Measurements from ENCODE around the gene TIMM13. TPM values are rescaled to one million over a fixed set of nuclear protein-coding genes. Genes with fewer than 3 reads are reported as not detected.

TIMM13 gene
- total and polyA plus RNA-seq, 2 donors (not counting 3 experiments of a cell fraction or from before 2014, with no cell fraction given): 154 to 160 TPM

GRCh38 chr19:2436384-2436783 is 9.0 kb upstream of the TIMM13 start:
- Histone ChIP-seq H3K36me3 (ENCODE audit: control insufficient read depth in 2 of 2, extremely low read depth in 1 of 2, insufficient read depth in 2 of 2, low read length in 2 of 2) (peaks cover 7 to 29% of the 10 kb centered on the region in 2 experiments), H3K79me2 (ENCODE audit: control insufficient read depth, insufficient read depth, low read length) (peaks cover 21% of the 10 kb centered on the region), H2AFZ (ENCODE audit: low read depth, low read length) (no peak overlapping the region), H3K27me3 (ENCODE audit: control insufficient read depth in 2 of 2, insufficient read depth in 2 of 2, low read length in 2 of 2) (no peaks in the 10 kb centered on the region), H3K9me1 (replicated peaks; ENCODE audit: control insufficient read depth, extremely low read depth, insufficient read depth, low read length) (no peaks in the 10 kb centered on the region), H4K20me1 (replicated peaks; ENCODE audit: control insufficient read depth, extremely low read depth, insufficient read depth, low read length) (no peaks in the 10 kb centered on the region), H3K9ac (replicated peaks; ENCODE audit: extremely low read depth, insufficient read depth, low read length) (no peak overlapping the region), H3K27ac (ENCODE audit: insufficient read depth, low read depth, low read length) (no peak overlapping the region), H3K4me2 (ENCODE audit: insufficient read depth, low read length) (no peak overlapping the region), H3K4me1 (ENCODE audit: control insufficient read depth, extremely low read depth, insufficient read depth, low read length) (no peaks in the 10 kb centered on the region), H3K4me3 (replicated peaks in 1 of 3; ENCODE audit: insufficient read depth in 1 of 3, low read depth in 1 of 3, low read length in 3 of 3) (no peak overlapping the region), H3K9me3 (replicated peaks; ENCODE audit: control insufficient read depth, insufficient read depth, low read length) (no peaks in the 10 kb centered on the region)
- POLR2A ChIA-PET: no interaction called here
- FAIRE-seq: no peak
- CTCF ChIA-PET: interaction anchor here (1.3 kb wide), 1 partner anchor 175 kb away, joined by 4 read pairs; no protein-coding TSS in a partner anchor
- dilution Hi-C loops (cut with MboI; ENCODE audit: extremely low pct_ligation_motif_present, low sequenced_read_pairs) (no loop called here), intact Hi-C loops (cut with micrococcal nuclease) (no loop called here)
- no peak for DNase-seq (ENCODE audit: low read depth, low spot score)
- BruUV-seq (replicated peaks): no TSS peak
- TF ChIP-seq MAX (IDR thresholded peaks at IDR 0.05; ENCODE audit: insufficient read depth, insufficient read length): no peak
- TF ChIP-seq MYC (IDR thresholded peaks at IDR 0.05; ENCODE audit: low read depth, low read length): no peak
- no peak for TF ChIP-seq CTCF (IDR thresholded peaks at IDR 0.05; ENCODE audit: extremely low read depth in 1 of 2, insufficient read depth in 1 of 2, low read depth in 1 of 2, low read length in 2 of 2)
- no peak for TF ChIP-seq POLR2A (IDR thresholded peaks at IDR 0.05; ENCODE audit: low read depth, low read length)
- no peak for TF ChIP-seq POLR2AphosphoS5 (IDR thresholded peaks at IDR 0.05; ENCODE audit: insufficient read depth, low read depth, low read length)
- TF ChIP-seq JUN (IDR thresholded peaks at IDR 0.05; ENCODE audit: borderline replicate concordance, insufficient read depth, insufficient read length, low read depth): no peak
- no peak for TF ChIP-seq FOS (IDR thresholded peaks at IDR 0.05; ENCODE audit: borderline replicate concordance, insufficient read depth, low read length)
- TF ChIP-seq EZH2 (IDR thresholded peaks at IDR 0.05; ENCODE audit: borderline replicate concordance, low read depth, low read length, severe bottlenecking): no peak

Data from endothelial cell of umbilical vein (primary cell).